CMK (cell line): ENCODE results near the gene ZNF556.

Experiments
- DNase-seq: peaks from one replicate; pipeline ENCODE4 v3.0.0-alpha.2; 2010; ENCODE audit warnings: low read depth

The ZNF556 gene

GRCh38 chr19:2905918-2906519 is 38.9 kb downstream of the ZNF556 start:
- DNase-seq, result no peak

- DNase-seq, result no peak
Measured at GRCh38 chr19:2906631-2907195, 39.6 kb downstream of the ZNF556 start.

- no peak for DNase-seq
Measured at GRCh38 chr19:2912306-2912705, 45.2 kb downstream of the ZNF556 start.

- no peak for DNase-seq
Measured at GRCh38 chr19:2917275-2918184, 50.4 kb downstream of the ZNF556 start.

- DNase-seq, result no peak
Measured at GRCh38 chr19:2922987-2923386, 55.9 kb downstream of the ZNF556 start.

- DNase-seq, result no peak
Measured at GRCh38 chr19:2923510-2923909, 56.4 kb downstream of the ZNF556 start.

- no peak for DNase-seq
Measured at GRCh38 chr19:2926341-2927031, 59.4 kb downstream of the ZNF556 start.

GRCh38 chr19:2927032-2927430 is 59.9 kb downstream of the ZNF556 start:
- no peak for DNase-seq
